ENCODE results near the gene TP53BP1.

Gene TP53BP1

DNA sequence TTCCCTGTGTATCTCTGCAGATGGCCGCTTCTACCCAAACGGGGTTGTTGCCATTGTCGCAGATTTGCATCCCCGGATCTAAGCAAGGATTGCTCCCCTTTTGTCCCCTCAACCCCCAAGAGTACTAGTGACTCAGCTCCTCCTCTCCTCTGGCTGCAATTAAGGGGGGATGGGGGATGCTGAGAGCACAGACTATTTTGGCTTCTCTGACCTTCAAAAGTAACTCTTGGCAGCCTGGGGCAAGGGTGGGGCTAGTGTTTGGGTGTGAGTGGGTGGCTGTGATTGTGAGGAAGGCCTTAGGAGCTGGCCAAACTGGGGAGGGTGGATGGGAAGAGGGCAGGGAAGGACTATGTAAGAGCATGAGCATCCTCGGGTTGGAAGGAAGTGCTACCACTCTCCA, 23.2 kb upstream of the TP53BP1 start:
- no peak for DNase-seq (ENCODE audit: extremely low spot score)
- POLR2A ChIA-PET, result no interaction called here
- TF ChIP-seq, protein P1, sequence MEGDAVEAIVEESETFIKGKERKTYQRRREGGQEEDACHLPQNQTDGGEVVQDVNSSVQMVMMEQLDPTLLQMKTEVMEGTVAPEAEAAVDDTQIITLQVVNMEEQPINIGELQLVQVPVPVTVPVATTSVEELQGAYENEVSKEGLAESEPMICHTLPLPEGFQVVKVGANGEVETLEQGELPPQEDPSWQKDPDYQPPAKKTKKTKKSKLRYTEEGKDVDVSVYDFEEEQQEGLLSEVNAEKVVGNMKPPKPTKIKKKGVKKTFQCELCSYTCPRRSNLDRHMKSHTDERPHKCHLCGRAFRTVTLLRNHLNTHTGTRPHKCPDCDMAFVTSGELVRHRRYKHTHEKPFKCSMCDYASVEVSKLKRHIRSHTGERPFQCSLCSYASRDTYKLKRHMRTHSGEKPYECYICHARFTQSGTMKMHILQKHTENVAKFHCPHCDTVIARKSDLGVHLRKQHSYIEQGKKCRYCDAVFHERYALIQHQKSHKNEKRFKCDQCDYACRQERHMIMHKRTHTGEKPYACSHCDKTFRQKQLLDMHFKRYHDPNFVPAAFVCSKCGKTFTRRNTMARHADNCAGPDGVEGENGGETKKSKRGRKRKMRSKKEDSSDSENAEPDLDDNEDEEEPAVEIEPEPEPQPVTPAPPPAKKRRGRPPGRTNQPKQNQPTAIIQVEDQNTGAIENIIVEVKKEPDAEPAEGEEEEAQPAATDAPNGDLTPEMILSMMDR (IDR thresholded peaks at IDR 0.05; ENCODE audit: control extremely low read depth, extremely low read depth, low read depth, missing control alignments), result no peak
- CTCF ChIA-PET, result interaction anchor here (1.0 to 5.2 kb wide), 8 partner anchors 7 to 287 kb away, joined by 3 to 41 read pairs (median 10); no protein-coding TSS in a partner anchor

DNA sequence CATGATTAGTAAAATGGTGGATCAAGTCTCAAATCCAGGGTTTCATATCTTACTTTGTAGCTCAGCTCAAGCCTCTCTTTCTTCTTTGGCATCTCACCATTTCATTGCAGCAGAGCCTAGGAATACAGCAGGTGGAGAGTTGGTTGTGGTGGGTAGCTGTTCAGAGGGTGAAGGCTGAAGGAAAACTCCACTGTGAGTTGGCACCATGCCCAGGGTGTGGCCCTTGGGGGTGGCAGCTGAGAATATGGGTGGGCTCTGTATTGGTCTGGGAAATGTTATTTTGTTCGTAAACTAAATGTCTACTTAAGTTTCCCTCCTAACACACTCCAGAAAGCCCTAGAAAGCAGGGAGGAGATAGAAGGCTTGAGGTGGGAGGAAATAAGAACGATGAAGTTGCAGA, 22.8 kb upstream of the TP53BP1 start:
- POLR2A ChIA-PET, result no interaction called here
- DNase-seq (ENCODE audit: extremely low spot score), result no peak
- CTCF ChIA-PET, result interaction anchor here (1.0 to 5.2 kb wide), 15 partner anchors 7 to 287 kb away, joined by 3 to 41 read pairs (median 8); no protein-coding TSS in a partner anchor
- TF ChIP-seq, protein P1 (IDR thresholded peaks at IDR 0.05; ENCODE audit: control extremely low read depth, extremely low read depth, low read depth, missing control alignments), result no peak

DNA sequence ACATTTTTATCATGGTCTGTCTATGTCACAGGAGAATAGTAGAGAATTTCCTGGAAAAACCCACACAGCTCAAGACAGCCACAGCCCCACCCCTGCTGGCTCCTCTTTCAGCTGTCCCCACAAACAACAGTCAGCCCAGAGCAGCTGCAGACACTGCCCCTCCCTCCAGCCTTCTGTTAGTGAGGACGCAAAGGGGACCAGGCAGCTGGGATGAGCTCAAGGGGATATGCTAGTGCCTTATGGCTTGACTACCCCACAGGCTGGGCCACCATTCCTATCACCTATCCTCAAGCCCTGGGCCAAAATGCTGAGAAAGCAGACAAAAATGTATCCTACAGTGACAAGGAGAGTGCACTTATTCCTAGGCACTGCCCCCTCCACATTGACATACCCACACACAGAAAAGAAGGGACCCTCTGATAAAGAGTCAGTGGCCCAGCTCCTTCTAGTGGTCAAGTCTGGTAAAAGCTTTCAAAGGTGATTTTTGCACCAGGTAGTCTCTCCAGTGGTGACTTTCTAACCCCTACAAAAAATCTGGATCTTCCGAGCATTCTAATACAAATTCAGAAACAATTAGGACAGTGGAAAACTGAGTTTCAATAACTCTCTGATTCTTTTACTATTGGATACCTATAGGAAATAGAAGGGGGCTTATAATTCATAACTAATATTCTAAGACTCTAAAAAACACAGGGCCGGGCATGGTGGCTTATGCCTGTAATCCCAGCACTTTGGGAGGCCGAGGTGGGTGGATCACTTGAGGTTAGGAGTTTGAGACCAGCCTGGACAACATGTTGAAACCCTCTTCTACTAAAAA, 21.5 kb upstream of the TP53BP1 start:
- TF ChIP-seq, protein P1 (IDR thresholded peaks at IDR 0.05; ENCODE audit: control extremely low read depth, extremely low read depth, low read depth, missing control alignments), result peak; percentile 52
- POLR2A ChIA-PET, result interaction anchor here (0.6 kb wide), 1 partner anchor 209 kb away, joined by 4 read pairs; no protein-coding TSS in a partner anchor
- DNase-seq (ENCODE audit: extremely low spot score), result no peak
- CTCF ChIA-PET, result interaction anchor here (0.7 to 5.2 kb wide), 30 partner anchors 9 to 160 kb away, joined by 3 to 41 read pairs (median 4); partner anchors contain the start of genes TP53BP1, TUBGCP4 and ZSCAN29

DNA sequence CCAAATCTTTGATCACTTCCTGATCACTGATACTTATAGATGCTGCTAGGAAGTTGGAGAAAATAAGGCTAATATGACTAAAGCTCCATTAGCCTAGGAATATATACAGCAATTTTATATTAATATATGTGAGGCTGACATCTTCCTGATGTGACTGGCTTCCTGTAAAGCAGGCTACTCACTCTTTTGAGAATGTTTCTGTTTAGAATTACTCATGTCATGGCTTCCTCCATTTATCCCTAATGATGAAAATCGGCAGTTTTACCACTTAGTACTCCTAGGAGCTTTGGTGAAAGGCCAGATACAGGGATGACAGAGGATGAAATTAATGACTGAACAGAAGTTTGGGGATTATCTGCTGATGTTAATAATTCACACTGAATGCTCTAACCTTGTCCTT, 20.6 kb upstream of the TP53BP1 start:
- ChIA-PET POLR2A (no interaction called here), CTCF (interaction anchor here (0.7 to 5.2 kb wide), 19 partner anchors 8 to 145 kb away, joined by 3 to 41 read pairs (median 7); no protein-coding TSS in a partner anchor)
- TF ChIP-seq, protein P1 (IDR thresholded peaks at IDR 0.05; ENCODE audit: control extremely low read depth, extremely low read depth, low read depth, missing control alignments), result no peak

DNA sequence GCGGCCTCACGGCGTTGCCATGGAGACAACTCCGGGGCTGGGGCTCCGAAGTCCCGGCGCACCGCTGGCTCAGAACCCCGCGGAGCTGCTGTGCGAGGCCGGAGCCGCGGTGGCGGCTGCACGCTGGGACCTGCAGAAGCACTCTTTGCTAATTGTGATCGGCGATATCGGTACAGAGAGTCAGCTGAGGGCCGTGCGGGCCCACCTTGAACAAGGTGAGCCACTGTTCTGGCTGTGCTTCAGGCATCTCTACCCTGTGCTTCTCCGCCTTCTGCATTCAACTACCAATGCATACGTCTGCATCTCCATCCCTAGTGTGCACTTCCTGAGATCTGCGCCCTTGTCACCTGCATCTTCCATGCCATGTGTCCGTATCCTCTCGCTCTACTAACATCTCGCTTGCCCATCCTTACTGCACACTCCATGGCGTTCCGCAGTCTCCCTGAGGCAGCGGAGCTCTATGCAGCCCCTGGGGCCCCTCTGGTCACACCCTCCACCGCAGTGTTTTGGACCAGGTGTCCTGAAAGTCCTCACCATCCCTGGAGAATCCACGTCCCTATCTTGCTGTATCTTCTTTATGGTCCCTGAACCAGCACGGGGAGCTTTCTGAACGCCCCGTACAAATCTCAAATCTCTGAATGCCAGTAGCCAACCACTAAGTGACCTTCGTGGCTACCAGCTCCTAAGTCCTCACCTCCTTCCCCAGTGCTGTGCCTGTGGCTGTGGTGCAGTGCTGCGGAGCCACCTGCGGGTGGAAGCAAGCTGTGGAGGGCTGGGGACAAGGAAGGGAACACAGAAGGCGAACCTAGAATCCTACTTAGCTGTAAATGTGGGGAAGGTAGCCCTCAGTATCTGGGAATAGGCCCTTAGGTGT, 18.3 kb upstream of the TP53BP1 start:
- TF ChIP-seq, protein P1 (IDR thresholded peaks at IDR 0.05; ENCODE audit: control extremely low read depth, extremely low read depth, low read depth, missing control alignments), result peak; percentile 22
- no peak for DNase-seq (ENCODE audit: extremely low spot score)
- CTCF ChIA-PET, result interaction anchor here (0.9 to 5.2 kb wide), 10 partner anchors 9 to 140 kb away, joined by 3 to 41 read pairs (median 5); partner anchors contain the start of genes TP53BP1, TUBGCP4 and ZSCAN29
- POLR2A ChIA-PET, result interaction anchor here (0.8 kb wide), 1 partner anchor 70 kb away, joined by 3 read pairs; no protein-coding TSS in a partner anchor

More for the DNA sequence above, 20.6 kb upstream of the TP53BP1 start:
- no peak for DNase-seq (ENCODE audit: extremely low spot score)
